Prostate gland (tissue), 2 donors: Measurements from ENCODE around the gene IL21R.

Experiments
- CTCF ChIP-seq, 4 experiments: fragments of 200-600 bp in 2 of 4; fragments of 450-650 bp in 2 of 4; sonication (generic) in 2 of 4; IDR thresholded peaks; 1 replicate in 3 of 4; 2 replicates in 1 of 4; pipeline ENCODE4 v1.5.1; 2016 to 2019; ENCODE audit warnings: antibody characterized with exemption in 4 of 4, mild to moderate bottlenecking in 2 of 4, moderate library complexity in 2 of 4
- POLR2A ChIP-seq: fragments of 450-650 bp; IDR thresholded peaks from one replicate; pipeline ENCODE4 v1.6.1; 2016; ENCODE audit warnings: antibody characterized with exemption, mild to moderate bottlenecking
- POLR2AphosphoS5 ChIP-seq: sonication (generic); formaldehyde crosslinking; IDR thresholded peaks from one replicate; pipeline ENCODE4 v1.6.1; 2017; ENCODE audit warnings: antibody characterized with exemption

GRCh38 chr16:27439271-27440018, 37.5 kb downstream of the IL21R start:
- TF ChIP-seq CTCF (IDR thresholded peaks at IDR 0.05): no peak
- TF ChIP-seq POLR2AphosphoS5: no peak
- TF ChIP-seq POLR2A: no peak
